SK-N-SH (cell line): ENCODE data around the gene CARD8. TPM values are rescaled to one million over a fixed set of nuclear protein-coding genes. Genes with fewer than 3 reads are reported as not detected.

Experiments
- CTCF ChIA-PET: fragments of 300-600, 350-600 bp; formaldehyde crosslinking; extraction: SDS; loops from one replicate; lab custom pipeline; 2021; lab: Yijun Ruan, JAX
- POLR2A ChIA-PET: fragments of 350-600 bp; sonication (Branson Sonifier 250); formaldehyde crosslinking; extraction: SDS; loops from one replicate; lab custom pipeline; 2020; ENCODE audit warnings: antibody characterized with exemption, inconsistent platforms; lab: Yijun Ruan, JAX
- DNase-seq: peaks from one replicate; pipeline ENCODE4 v3.0.0; 2012
- H2AFZ ChIP-seq: fragments of 200-600 bp; sonication (generic); 2 replicates; pipeline ENCODE4 v1.8.1; 2016; ENCODE audit warnings: antibody characterized with exemption, mild to moderate bottlenecking, low read depth
- H3F3A ChIP-seq: fragments of 200-600 bp; sonication (generic); replicated peaks from 2 replicates; pipeline ENCODE3; 2016; ENCODE audit warnings: antibody characterized with exemption, mild to moderate bottlenecking; ENCODE audit not compliant: insufficient read depth
- H3K27ac ChIP-seq, 2 experiments: fragments of 200-500 bp in 1 of 2; fragments of 200-600 bp in 1 of 2; sonication (Bioruptor generic) in 1 of 2; sonication (generic), shearing (Covaris generic) in 1 of 2; 2 replicates each; pipeline versions ENCODE4 v1.5.1 to v1.6.1; 2014 to 2016; ENCODE audit warnings: low read depth in 2 of 2, inconsistent platforms in 1 of 2, low read length in 1 of 2, mild to moderate bottlenecking in 1 of 2, mixed read lengths in 1 of 2
- H3K27me3 ChIP-seq: fragments of 200-600 bp; sonication (generic), shearing (Covaris generic); 2 replicates; pipeline ENCODE4 v1.6.1; 2016; ENCODE audit warnings: mixed run types; ENCODE audit not compliant: insufficient read depth
- H3K36me3 ChIP-seq, 2 experiments: fragments of 200-500 bp in 1 of 2; fragments of 200-600 bp in 1 of 2; sonication (Bioruptor generic) in 1 of 2; sonication (generic) in 1 of 2; replicated peaks in 1 of 2; 2 replicates each; pipeline versions ENCODE3 to v1.5.1; 2014 to 2016; ENCODE audit warnings: low read length in 1 of 2, mild to moderate bottlenecking in 1 of 2; ENCODE audit not compliant: insufficient read depth in 2 of 2, control insufficient read depth in 1 of 2
- H3K4me1 ChIP-seq, 2 experiments: fragments of 200-500 bp in 1 of 2; fragments of 200-600 bp in 1 of 2; sonication (Bioruptor generic) in 1 of 2; sonication (generic), shearing (Covaris generic) in 1 of 2; 2 replicates each; pipeline versions ENCODE4 v1.5.1 to v1.6.1; 2014 to 2016; ENCODE audit warnings: low read depth in 1 of 2, low read length in 1 of 2, mixed run types in 1 of 2; ENCODE audit not compliant: insufficient read depth in 2 of 2, control insufficient read depth in 1 of 2
- H3K4me2 ChIP-seq: fragments of 200-600 bp; sonication (generic), shearing (Covaris generic); 2 replicates; pipeline ENCODE4 v1.6.1; 2017; ENCODE audit warnings: mixed run types
- H3K4me3 ChIP-seq, 2 experiments: fragments of 200-500 bp in 1 of 2; fragments of 200-600 bp in 1 of 2; sonication (Bioruptor generic) in 1 of 2; sonication (generic), shearing (Covaris generic) in 1 of 2; 2 replicates each; pipeline versions ENCODE4 v1.5.1 to v1.8.1; 2014 to 2016; ENCODE audit warnings: low read depth in 2 of 2, inconsistent platforms in 1 of 2, low read length in 1 of 2, mild to moderate bottlenecking in 1 of 2, mixed read lengths in 1 of 2, moderate library complexity in 1 of 2
- H3K79me2 ChIP-seq: fragments of 200-600 bp; sonication (generic); 2 replicates; pipeline ENCODE4 v1.8.1; 2017; ENCODE audit warnings: mild to moderate bottlenecking; ENCODE audit not compliant: insufficient read depth
- H3K9ac ChIP-seq: fragments of 200-600 bp; sonication (generic); 2 replicates; pipeline ENCODE4 v1.6.1; 2017; ENCODE audit warnings: mixed run types
- H3K9me2 ChIP-seq: fragments of 200-600 bp; sonication (generic); 2 replicates; pipeline ENCODE4 v1.6.1; 2017; ENCODE audit warnings: mixed run types
- H3K9me3 ChIP-seq: fragments of 200-600 bp; sonication (generic); 2 replicates; pipeline ENCODE4 v1.6.1; 2017; ENCODE audit warnings: mixed run types, mild to moderate bottlenecking, moderate library complexity
- H4K20me1 ChIP-seq: fragments of 200-600 bp; sonication (generic); 2 replicates; pipeline ENCODE4 v1.6.1; 2017; ENCODE audit warnings: mild to moderate bottlenecking, mixed run types; ENCODE audit not compliant: insufficient read depth
- ELF1 ChIP-seq: IDR thresholded peaks from 2 replicates; pipeline ENCODE4 v1.4.0; 2012
- IRF3 ChIP-seq: fragments of 150-350 bp; IDR thresholded peaks from 2 replicates; pipeline ENCODE4 v1.6.1; 2016; ENCODE audit warnings: mild to moderate bottlenecking, low read depth, low read length
- NRF1 ChIP-seq: IDR thresholded peaks from 2 replicates; pipeline ENCODE4 v1.6.1; 2012; ENCODE audit warnings: low read depth, mild to moderate bottlenecking, low read length
- PBX3 ChIP-seq: IDR thresholded peaks from 2 replicates; pipeline ENCODE4; 2012
- REST ChIP-seq: IDR thresholded peaks from 2 replicates; pipeline ENCODE4 v1.6.1; 2012; ENCODE audit warnings: mild to moderate bottlenecking, low read depth, low read length, moderate library complexity
- USF1 ChIP-seq: IDR thresholded peaks from 2 replicates; pipeline ENCODE4 v1.4.0; 2012; ENCODE audit warnings: low read depth, borderline replicate concordance
- USF2 ChIP-seq: fragments of 150-350 bp; IDR thresholded peaks from 2 replicates; pipeline ENCODE4 v1.6.1; 2017; ENCODE audit warnings: antibody characterized with exemption, low read length, low read depth, borderline replicate concordance
- WGBS: methylation state at CpG from one replicate; pipeline ENCODE4 v1.1.6; 2017; ENCODE audit warnings: low lambda C conversion rate; 5-methylcytosine and 5-hydroxymethylcytosine counted together
- polyA plus RNA-seq, 3 experiments: library from polyadenylated mRNA; depleted of rRNA; stranded (reverse); fragments of >200 nt; gene quantifications; 2 replicates each; pipeline ENCODE4 v1.2.3, GENCODE V29; 2012

Gene CARD8
- polyA plus RNA-seq, 1 of the 3 experiments (the other 2 are of a cell fraction) = 16.4 TPM

GRCh38 chr19:48301886-48302599 lies 46.3 kb upstream of the CARD8 start:
- H3K27me3 ChIP-seq = no peaks in the 10 kb centered on the region
- no peak for DNase-seq
- no peak overlapping the region for H3K27ac ChIP-seq
- no peak for TF ChIP-seq REST
- no peak for TF ChIP-seq PBX3
- no peak for TF ChIP-seq NRF1
- TF ChIP-seq ELF1 = no peak
- TF ChIP-seq USF2 = no peak
- no peak for TF ChIP-seq IRF3
- no peak for TF ChIP-seq USF1
- WGBS = 59% methylated on average over 1 of the region's 1 CpG
- no peaks in the 10 kb centered on the region for H3F3A ChIP-seq
- ChIA-PET POLR2A (no interaction called here), CTCF (interaction anchor here (1.1 kb wide), 1 partner anchor 12 kb away, joined by 5 read pairs; no protein-coding TSS in a partner anchor)
- H3K4me1 ChIP-seq = no peaks in the 10 kb centered on the region
- H3K4me2 ChIP-seq = no peak overlapping the region
- no peak overlapping the region for H2AFZ ChIP-seq
- no peaks in the 10 kb centered on the region for H3K9me3 ChIP-seq
- no peaks in the 10 kb centered on the region for H3K36me3 ChIP-seq
- no peak overlapping the region for H3K9ac ChIP-seq
- no peaks in the 10 kb centered on the region for H4K20me1 ChIP-seq
- no peaks in the 10 kb centered on the region for H3K79me2 ChIP-seq
- no peaks in the 10 kb centered on the region for H3K9me2 ChIP-seq
- no peak overlapping the region for H3K4me3 ChIP-seq
